HEK293 (cell line): ENCODE measurements around the gene LYPD3.

Source experiments
- CTCF ChIA-PET: fragments of 350-600 bp; formaldehyde crosslinking; extraction: SDS; loops from one replicate; lab custom pipeline; 2021; ENCODE audit warnings: antibody characterized with exemption; lab: Yijun Ruan, JAX
- POLR2A ChIA-PET: fragments of 300-600 bp; formaldehyde crosslinking; extraction: SDS; loops from one replicate; lab custom pipeline; 2020; ENCODE audit warnings: antibody characterized with exemption, inconsistent platforms; lab: Yijun Ruan, JAX
- H3K27ac ChIP-seq: fragments of 200-500 bp; sonication (Bioruptor generic); 2 replicates; pipeline ENCODE4 v1.5.1; 2014; ENCODE audit warnings: low read depth, low read length, control low read depth, inconsistent platforms; ENCODE audit errors: extremely low read depth
- H3K36me3 ChIP-seq, 2 experiments: fragments of 200-500 bp in 1 of 2; sonication (Bioruptor generic) in 1 of 2; 1 replicate in 1 of 2; 2 replicates in 1 of 2; pipeline ENCODE4 v1.5.1; 2014 to 2017; ENCODE audit warnings: inconsistent platforms in 2 of 2, low read length in 2 of 2; ENCODE audit not compliant: control insufficient read depth in 2 of 2, insufficient read depth in 1 of 2
- H3K4me1 ChIP-seq: fragments of 200-500 bp; sonication (Bioruptor generic); 2 replicates; pipeline ENCODE4 v1.5.1; 2014; ENCODE audit warnings: mild to moderate bottlenecking, low read length, inconsistent platforms; ENCODE audit not compliant: control insufficient read depth, insufficient read depth
- H3K4me3 ChIP-seq: 2 replicates; pipeline ENCODE4 v1.5.1; 2011; ENCODE audit warnings: low read depth, mild to moderate bottlenecking, control low read depth, low read length, moderate library complexity
- H3K9me3 ChIP-seq: fragments of 200-500 bp; sonication (Bioruptor generic); 2 replicates; pipeline ENCODE4 v1.5.1; 2014; ENCODE audit warnings: low read depth, low read length, inconsistent platforms; ENCODE audit not compliant: control insufficient read depth, insufficient read depth
- BCL11B ChIP-seq: fragments of 450-650 bp; formaldehyde crosslinking; IDR thresholded peaks from 2 replicates; pipeline ENCODE4 v1.5.1; 2016; ENCODE audit warnings: low read depth, missing biosample characterization, missing genetic modification characterization
- EGR2 ChIP-seq: fragments of 450-650 bp; formaldehyde crosslinking; IDR thresholded peaks from 2 replicates; pipeline ENCODE4 v1.5.1; 2016; ENCODE audit warnings: low read depth, missing biosample characterization, missing genetic modification characterization
- KLF10 ChIP-seq: fragments of 450-650 bp; IDR thresholded peaks from 2 replicates; pipeline ENCODE4 v1.5.1; 2018; ENCODE audit warnings: missing biosample characterization, mild to moderate bottlenecking, missing genetic modification characterization
- KLF8 ChIP-seq: fragments of 450-650 bp; formaldehyde crosslinking; IDR thresholded peaks from 2 replicates; pipeline ENCODE4 v1.5.1; 2016; ENCODE audit warnings: missing biosample characterization, missing genetic modification characterization
- PRDM1 ChIP-seq: fragments of 450-650 bp; formaldehyde crosslinking; IDR thresholded peaks from 2 replicates; pipeline ENCODE4; 2016; ENCODE audit warnings: missing biosample characterization, missing genetic modification characterization
- ZFHX2 ChIP-seq: fragments of 450-650 bp; formaldehyde crosslinking; conservative IDR thresholded peaks from 2 replicates; pipeline ENCODE4 v1.5.1; 2016; ENCODE audit warnings: missing biosample characterization, missing genetic modification characterization
- ZFP41 ChIP-seq: fragments of 450-650 bp; formaldehyde crosslinking; IDR thresholded peaks from 2 replicates; pipeline ENCODE4 v1.5.1; 2016; ENCODE audit warnings: missing biosample characterization, missing genetic modification characterization, borderline replicate concordance
- ZNF175 ChIP-seq: fragments of 450-650 bp; formaldehyde crosslinking; IDR thresholded peaks from 2 replicates; pipeline ENCODE4 v1.5.1; 2016; ENCODE audit warnings: missing biosample characterization, missing genetic modification characterization
- ZNF248 ChIP-seq: fragments of 450-650 bp; formaldehyde crosslinking; IDR thresholded peaks from 2 replicates; pipeline ENCODE4 v1.5.1; 2017; ENCODE audit warnings: missing biosample characterization, missing genetic modification characterization
- ZNF341 ChIP-seq: fragments of 450-650 bp; formaldehyde crosslinking; IDR thresholded peaks from 2 replicates; pipeline ENCODE4; 2016; ENCODE audit warnings: low read depth, missing biosample characterization, missing genetic modification characterization
- ZNF623 ChIP-seq: fragments of 450-650 bp; formaldehyde crosslinking; IDR thresholded peaks from 2 replicates; pipeline ENCODE4 v1.5.1; 2016; ENCODE audit warnings: missing biosample characterization, missing genetic modification characterization
- ZNF660 ChIP-seq: fragments of 450-650 bp; IDR thresholded peaks from 2 replicates; pipeline ENCODE4 v1.5.1; 2018; ENCODE audit warnings: missing biosample characterization, mild to moderate bottlenecking, missing genetic modification characterization
- TF ChIP-seq, protein P1 (sequence below): fragments of 450-650 bp; formaldehyde crosslinking; IDR thresholded peaks from 2 replicates; pipeline ENCODE4 v1.5.1; 2016; ENCODE audit warnings: missing biosample characterization, missing genetic modification characterization
- TF ChIP-seq, protein P2 (sequence below): fragments of 450-650 bp; formaldehyde crosslinking; IDR thresholded peaks from 2 replicates; pipeline ENCODE4 v1.5.1; 2016; ENCODE audit warnings: missing biosample characterization, missing genetic modification characterization
- TF ChIP-seq, protein P3 (sequence below): fragments of 450-650 bp; IDR thresholded peaks from 2 replicates; pipeline ENCODE4 v1.5.1; 2018; ENCODE audit warnings: missing biosample characterization, mild to moderate bottlenecking, missing genetic modification characterization
- TF ChIP-seq, protein P4 (sequence below): fragments of 450-650 bp; formaldehyde crosslinking; IDR thresholded peaks from 2 replicates; pipeline ENCODE4 v1.5.1; 2017; ENCODE audit warnings: missing biosample characterization, missing genetic modification characterization
- TF ChIP-seq, protein P5 (sequence below): fragments of 450-650 bp; formaldehyde crosslinking; IDR thresholded peaks from 2 replicates; pipeline ENCODE4; 2016; ENCODE audit warnings: missing biosample characterization, missing genetic modification characterization

Gene LYPD3

DNA sequence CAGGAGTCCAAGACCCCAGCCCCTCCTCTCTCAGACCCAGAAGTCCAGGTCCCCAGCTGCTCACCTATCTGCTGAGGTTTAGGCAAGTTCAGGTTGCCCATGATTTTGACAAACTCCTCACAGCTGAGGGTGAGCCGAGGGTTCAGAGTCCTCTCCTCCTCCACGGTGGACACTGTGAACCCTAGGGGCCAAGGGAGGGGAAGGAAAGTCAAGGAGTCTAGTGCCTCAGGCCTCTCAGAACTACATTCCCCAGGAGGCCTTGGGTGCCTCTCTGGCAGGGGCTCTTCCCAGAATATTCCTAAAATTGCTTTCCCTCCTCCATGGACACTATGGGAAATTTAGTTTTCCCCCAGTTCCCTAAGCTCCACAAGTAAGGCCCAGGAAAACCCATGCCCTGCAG lies 42.5 kb upstream of the LYPD3 start (continued):
- TF ChIP-seq, protein P1, sequence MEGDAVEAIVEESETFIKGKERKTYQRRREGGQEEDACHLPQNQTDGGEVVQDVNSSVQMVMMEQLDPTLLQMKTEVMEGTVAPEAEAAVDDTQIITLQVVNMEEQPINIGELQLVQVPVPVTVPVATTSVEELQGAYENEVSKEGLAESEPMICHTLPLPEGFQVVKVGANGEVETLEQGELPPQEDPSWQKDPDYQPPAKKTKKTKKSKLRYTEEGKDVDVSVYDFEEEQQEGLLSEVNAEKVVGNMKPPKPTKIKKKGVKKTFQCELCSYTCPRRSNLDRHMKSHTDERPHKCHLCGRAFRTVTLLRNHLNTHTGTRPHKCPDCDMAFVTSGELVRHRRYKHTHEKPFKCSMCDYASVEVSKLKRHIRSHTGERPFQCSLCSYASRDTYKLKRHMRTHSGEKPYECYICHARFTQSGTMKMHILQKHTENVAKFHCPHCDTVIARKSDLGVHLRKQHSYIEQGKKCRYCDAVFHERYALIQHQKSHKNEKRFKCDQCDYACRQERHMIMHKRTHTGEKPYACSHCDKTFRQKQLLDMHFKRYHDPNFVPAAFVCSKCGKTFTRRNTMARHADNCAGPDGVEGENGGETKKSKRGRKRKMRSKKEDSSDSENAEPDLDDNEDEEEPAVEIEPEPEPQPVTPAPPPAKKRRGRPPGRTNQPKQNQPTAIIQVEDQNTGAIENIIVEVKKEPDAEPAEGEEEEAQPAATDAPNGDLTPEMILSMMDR (tag by site-specific recombination): no peak

DNA sequence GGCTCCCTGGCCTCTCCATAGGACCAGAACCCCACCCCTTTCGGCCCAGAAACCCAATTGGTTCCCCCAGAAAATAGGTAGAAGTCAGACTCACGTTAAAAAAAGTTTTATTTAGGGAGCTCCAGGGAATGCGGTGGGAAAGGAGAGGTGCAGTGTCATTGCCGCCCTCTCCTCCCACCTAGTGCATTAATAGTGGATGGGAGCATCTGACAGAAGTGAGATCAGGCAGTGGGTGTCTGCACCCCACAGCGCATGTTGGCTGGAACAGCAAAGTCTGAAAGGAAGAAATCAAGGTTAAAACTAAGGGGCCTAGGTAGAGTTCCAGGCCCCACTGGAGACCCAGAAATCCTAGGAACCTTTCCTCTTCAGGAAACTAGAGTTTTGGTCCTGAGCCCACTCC lies 41.2 kb upstream of the LYPD3 start:
- Histone ChIP-seq H3K27ac (0 out of 2 replicates have a peak overlapping the region, but pooled peaks have one; percentile 24), H3K4me3 (no peak overlapping the region), H3K9me3 (no peaks in the 10 kb centered on the region), H3K36me3 (peaks cover 19 to 25% of the 10 kb centered on the region in 2 experiments), H3K4me1 (peaks cover 15% of the 10 kb centered on the region; the same call in 1 of the 2 replicates)
- ChIA-PET CTCF (interaction anchor here (0.7 to 11.9 kb wide), 4 partner anchors 13 to 339 kb away, joined by 3 to 97 read pairs (median 26); no protein-coding TSS in a partner anchor), POLR2A (no interaction called here)
- TF ChIP-seq ZFHX2 (tag by site-specific recombination) (peak; percentile 85), ZNF660 (no peak), ZFP41 (tag by site-specific recombination) (no peak), EGR2 (peak; percentile 84), KLF8 (tag by site-specific recombination) (no peak), ZNF341 (tag by site-specific recombination) (0 out of 2 replicates have a peak, but pooled peaks have one; percentile 33), KLF10 (tag by site-specific recombination) (no peak)
- TF ChIP-seq, protein P2, sequence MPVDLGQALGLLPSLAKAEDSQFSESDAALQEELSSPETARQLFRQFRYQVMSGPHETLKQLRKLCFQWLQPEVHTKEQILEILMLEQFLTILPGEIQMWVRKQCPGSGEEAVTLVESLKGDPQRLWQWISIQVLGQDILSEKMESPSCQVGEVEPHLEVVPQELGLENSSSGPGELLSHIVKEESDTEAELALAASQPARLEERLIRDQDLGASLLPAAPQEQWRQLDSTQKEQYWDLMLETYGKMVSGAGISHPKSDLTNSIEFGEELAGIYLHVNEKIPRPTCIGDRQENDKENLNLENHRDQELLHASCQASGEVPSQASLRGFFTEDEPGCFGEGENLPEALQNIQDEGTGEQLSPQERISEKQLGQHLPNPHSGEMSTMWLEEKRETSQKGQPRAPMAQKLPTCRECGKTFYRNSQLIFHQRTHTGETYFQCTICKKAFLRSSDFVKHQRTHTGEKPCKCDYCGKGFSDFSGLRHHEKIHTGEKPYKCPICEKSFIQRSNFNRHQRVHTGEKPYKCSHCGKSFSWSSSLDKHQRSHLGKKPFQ (tag by site-specific recombination): no peak
- TF ChIP-seq, protein P3, sequence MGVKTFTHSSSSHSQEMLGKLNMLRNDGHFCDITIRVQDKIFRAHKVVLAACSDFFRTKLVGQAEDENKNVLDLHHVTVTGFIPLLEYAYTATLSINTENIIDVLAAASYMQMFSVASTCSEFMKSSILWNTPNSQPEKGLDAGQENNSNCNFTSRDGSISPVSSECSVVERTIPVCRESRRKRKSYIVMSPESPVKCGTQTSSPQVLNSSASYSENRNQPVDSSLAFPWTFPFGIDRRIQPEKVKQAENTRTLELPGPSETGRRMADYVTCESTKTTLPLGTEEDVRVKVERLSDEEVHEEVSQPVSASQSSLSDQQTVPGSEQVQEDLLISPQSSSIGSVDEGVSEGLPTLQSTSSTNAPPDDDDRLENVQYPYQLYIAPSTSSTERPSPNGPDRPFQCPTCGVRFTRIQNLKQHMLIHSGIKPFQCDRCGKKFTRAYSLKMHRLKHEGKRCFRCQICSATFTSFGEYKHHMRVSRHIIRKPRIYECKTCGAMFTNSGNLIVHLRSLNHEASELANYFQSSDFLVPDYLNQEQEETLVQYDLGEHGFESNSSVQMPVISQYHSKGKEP (tag by site-specific recombination): 0 out of 2 replicates have a peak, but pooled peaks have one; percentile 18
- TF ChIP-seq, protein P4, sequence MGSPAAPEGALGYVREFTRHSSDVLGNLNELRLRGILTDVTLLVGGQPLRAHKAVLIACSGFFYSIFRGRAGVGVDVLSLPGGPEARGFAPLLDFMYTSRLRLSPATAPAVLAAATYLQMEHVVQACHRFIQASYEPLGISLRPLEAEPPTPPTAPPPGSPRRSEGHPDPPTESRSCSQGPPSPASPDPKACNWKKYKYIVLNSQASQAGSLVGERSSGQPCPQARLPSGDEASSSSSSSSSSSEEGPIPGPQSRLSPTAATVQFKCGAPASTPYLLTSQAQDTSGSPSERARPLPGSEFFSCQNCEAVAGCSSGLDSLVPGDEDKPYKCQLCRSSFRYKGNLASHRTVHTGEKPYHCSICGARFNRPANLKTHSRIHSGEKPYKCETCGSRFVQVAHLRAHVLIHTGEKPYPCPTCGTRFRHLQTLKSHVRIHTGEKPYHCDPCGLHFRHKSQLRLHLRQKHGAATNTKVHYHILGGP (tag by site-specific recombination): no peak

DNA sequence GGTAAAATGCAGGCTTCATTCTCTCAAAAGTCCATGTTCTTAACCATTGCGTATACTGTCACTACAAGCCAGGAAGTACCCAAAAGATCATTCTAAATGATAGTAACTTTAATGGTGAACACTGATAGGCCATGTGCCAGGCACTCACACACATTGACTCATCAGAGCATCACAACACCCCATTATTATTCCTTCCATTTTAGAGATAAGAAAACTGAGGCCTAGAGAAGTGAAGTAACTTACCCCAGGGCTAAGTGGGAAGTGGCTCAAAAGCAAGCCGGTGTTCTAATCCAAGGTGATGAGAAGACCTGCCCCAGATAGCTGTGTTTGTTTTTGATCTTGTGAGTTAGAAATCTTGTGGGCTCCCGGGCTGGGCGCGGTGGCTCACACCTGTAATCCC lies 40.5 kb upstream of the LYPD3 start:
- 0 out of 2 replicates have a peak, but pooled peaks have one; percentile 11 for TF ChIP-seq ZNF623
- TF ChIP-seq ZNF248: no peak
- TF ChIP-seq, all 188 proteins: peak for 1
- POLR2A ChIA-PET: interaction anchor here (1.0 kb wide), 1 partner anchor 90 kb away, joined by 3 read pairs; the partner anchor contains the start of genes IRGQ and ZNF576
- H3K4me3 ChIP-seq: no peak overlapping the region
- CTCF ChIA-PET: interaction anchor here (1.8 to 11.9 kb wide), 4 partner anchors 13 to 74 kb away, joined by 4 to 97 read pairs (median 34); no protein-coding TSS in a partner anchor
- H3K36me3 ChIP-seq: peaks cover 19 to 26% of the 10 kb centered on the region in 2 experiments
- H3K4me1 ChIP-seq: peaks cover 15% of the 10 kb centered on the region; the same call in 1 of the 2 replicates
- no peak overlapping the region for H3K27ac ChIP-seq
- no peaks in the 10 kb centered on the region for H3K9me3 ChIP-seq

DNA sequence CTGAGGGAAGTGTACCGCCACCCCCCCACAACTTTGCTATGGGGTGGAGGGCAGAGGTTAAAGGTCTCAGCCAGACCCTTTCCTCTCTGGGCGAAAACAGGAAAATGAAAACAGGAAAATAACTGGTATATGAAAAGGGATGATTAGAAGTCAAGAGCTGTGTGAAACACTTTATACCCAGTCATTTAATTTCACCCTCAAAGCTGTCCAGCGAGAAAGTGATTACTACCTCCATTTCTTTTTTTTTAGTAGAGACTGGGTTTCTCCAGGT lies 39.7 kb upstream of the LYPD3 start:
- Histone ChIP-seq H3K27ac (no peak overlapping the region), H3K4me3 (no peak overlapping the region), H3K36me3 (peaks cover 15 to 24% of the 10 kb centered on the region in 2 experiments; a peak in 2 of 3 replicates), H3K9me3 (no peaks in the 10 kb centered on the region), H3K4me1 (peaks cover 15% of the 10 kb centered on the region; the same call in 1 of the 2 replicates)
- ChIA-PET CTCF (interaction anchor here (0.6 to 11.9 kb wide), 10 partner anchors 10 to 446 kb away, joined by 3 to 97 read pairs (median 5); partner anchors contain the start of gene XRCC1), POLR2A (interaction anchor here (1.0 to 2.2 kb wide), 13 partner anchors 13 to 163 kb away, joined by 3 to 22 read pairs (median 7); partner anchors contain the start of genes IRGQ, ZNF575 and ZNF576)
- TF ChIP-seq BCL11B (tag by site-specific recombination) (0 out of 2 replicates have a peak, but pooled peaks have one; percentile 43), ZNF175 (no peak), PRDM1 (tag by site-specific recombination) (peak; percentile 92)
- TF ChIP-seq, protein P5, sequence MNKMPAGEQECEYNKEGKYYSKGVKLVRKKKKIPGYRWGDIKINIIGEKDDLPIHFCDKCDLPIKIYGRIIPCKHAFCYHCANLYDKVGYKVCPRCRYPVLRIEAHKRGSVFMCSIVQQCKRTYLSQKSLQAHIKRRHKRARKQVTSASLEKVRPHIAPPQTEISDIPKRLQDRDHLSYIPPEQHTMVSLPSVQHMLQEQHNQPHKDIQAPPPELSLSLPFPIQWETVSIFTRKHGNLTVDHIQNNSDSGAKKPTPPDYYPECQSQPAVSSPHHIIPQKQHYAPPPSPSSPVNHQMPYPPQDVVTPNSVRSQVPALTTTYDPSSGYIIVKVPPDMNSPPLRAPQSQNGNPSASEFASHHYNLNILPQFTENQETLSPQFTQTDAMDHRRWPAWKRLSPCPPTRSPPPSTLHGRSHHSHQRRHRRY (tag by site-specific recombination): no peak
